NCI-H446 (cell line): Measurements from ENCODE around the gene AKT1S1.

Experiments
- DNase-seq, 2 experiments: peaks; one replicate each; lab custom pipeline; 2025; lab: John Stamatoyannopoulos, UW

AKT1S1 gene

DNA sequence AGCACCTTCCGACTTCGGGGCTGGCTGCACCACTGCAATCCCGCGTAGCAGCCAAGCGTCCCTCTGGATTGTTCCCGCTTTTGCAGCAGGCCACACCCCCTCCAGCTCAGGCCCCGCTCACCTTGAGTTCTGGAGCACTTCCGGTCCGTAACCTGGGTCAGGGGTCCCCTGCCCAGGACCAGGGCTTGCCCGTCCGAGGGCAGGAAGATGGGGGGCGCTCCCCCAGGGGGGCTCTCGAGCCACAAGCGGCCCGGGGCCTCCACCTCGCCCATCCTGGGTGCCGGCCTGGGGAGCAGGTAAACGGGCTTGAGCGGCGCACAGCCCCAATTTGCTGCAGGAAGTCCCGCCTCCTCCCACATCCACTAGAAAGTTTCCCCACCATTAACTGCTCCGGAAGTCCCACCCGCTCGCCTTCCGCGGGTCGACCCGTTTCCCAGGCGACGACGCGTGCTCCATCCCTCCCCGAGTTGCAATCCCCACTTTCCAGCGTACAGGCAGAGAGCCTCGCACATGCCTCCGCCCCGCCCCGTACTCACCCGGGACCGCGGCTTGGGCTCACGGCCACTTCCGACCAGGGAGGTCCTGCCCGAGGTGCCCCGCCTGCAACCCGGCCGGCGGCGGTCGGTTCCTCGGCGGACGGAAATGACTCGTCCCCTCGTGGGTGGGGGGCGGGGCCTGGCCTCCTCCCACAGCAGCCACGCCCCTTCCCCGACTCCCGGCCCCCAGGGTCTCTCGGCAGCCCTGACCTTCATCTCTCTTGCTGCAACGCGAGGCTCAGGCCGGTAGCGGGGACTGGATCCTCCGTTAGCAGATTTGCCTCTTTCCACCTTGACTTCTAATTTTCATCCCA, 10.0 kb downstream of the AKT1S1 start, which contains the start of gene PNKP:
Gene PNKP, minus strand, starts transcription at position 644 of the 850 bp plus-strand sequence. Its CDS starts 372 bp downstream, at position 272.
- DNase-seq = peak; percentile 96

GRCh38 chr19:49864890-49865289, 12.3 kb downstream of the AKT1S1 start:
- no peak for DNase-seq

DNA sequence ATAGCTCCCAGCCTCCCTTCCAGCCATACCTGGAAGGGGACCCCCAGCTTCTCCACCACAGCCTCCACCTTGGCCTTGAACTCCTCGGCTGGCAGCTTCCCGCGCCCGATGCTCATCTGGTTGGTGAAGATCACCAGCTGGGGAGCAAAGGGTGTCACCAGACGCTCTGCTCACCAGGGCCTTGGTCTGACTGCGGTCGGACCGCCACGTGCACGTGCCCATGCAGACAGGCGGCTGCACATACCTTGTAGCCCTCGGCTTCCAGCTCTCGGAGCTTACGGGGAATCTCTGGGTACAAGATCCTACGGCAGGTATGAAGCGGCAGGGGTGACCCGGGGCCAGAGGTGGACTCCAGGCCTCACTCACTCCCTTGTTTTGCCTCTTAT, 13.2 kb downstream of the AKT1S1 start:
- no peak for DNase-seq

- no peak for DNase-seq
Observed at GRCh38 chr19:49863254-49863934, 13.8 kb downstream of the AKT1S1 start.

- no peak for DNase-seq
Observed at GRCh38 chr19:49862391-49863253, 14.5 kb downstream of the AKT1S1 start.

- DNase-seq = no peak
Observed at GRCh38 chr19:49861541-49862378, 15.4 kb downstream of the AKT1S1 start.

- no peak for DNase-seq
Observed at GRCh38 chr19:49861107-49861506, 16.0 kb downstream of the AKT1S1 start.

DNA sequence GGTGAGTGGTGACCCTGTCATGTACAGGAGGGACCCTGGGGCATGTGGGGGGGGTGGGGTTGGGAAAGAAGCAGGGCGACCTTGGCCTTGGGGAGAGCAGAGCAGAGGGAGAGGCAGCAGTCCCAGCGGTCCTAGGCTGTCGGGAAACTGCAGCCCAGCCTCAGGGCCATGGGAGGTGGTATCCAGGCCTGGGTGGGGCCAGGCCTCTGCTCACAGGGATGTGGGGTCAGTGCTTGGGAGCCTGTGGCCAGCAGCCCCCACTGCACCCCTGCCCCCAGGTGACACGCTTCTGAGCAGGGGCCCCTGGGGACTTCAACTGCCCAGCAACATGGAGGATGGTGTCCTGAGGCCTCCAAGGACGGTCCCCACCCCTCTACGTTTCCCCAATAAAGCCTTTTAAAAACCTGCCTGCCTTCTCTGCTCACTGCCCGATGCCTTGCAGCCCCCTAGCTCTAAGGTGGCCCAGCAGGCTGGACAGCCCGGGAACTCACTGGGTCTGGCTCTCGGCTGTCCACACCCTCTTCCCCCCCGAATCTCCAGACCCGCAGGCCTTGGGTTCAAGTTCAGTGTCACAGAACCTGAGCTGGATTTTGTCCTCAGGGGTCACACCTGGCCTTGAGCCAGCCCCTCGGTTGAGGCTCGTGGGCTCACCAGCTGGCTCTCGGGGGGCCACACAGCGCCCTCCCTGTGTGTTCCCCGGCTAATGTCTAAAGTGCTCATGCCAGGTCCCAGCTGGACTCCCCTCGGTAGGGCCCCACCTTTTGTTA, 16.6 kb downstream of the AKT1S1 start:
- DNase-seq = no peak

GRCh38 chr19:49859682-49860335, 17.3 kb downstream of the AKT1S1 start:
- DNase-seq = no peak

DNA sequence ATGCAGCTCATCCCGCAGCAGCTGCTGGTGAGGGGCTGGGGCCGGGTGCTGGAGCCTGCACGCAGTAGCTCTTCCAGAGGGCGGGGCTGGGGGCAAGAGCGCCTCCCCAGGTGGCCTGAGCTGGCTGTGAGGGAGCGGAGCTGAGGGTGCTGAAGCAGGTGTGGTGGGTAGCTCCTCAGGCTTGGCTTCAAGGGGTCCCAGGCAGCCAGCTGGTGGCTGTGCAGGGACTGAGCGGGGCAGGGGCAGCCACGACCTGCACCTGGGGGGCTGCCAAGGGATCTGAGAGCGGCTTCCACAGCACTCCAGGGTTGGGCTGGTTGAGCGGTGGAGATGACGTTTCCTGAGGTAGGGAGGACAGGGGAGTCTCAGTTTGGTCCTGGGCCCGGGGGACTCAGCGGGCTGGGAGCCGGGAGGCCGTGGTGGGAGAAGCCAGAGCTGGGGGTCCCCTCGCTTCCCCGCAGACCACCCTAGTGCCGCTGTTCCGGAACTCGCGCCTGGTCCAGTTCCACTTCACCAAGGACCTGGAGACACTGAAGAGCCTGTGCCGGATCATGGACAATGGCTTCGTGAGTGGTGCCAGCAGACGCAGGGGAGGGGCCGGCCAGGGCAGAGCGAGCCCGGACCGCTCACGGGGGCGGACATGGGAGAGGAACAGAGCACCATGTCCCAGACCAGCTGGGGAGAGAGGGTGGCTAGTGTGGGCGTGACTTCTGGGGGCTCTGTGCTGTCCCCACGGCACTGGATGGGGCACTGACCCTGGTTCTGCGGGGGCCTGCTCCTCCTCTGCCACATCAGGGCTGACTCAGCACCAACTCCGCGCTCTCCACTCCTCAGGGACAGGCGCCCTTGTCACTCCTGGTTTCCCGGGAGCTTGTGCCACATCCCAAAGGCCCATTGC, 18.8 kb downstream of the AKT1S1 start:
- DNase-seq = no peak

- no peak for DNase-seq
Observed at GRCh38 chr19:49857838-49858087, 19.4 kb downstream of the AKT1S1 start.

DNA sequence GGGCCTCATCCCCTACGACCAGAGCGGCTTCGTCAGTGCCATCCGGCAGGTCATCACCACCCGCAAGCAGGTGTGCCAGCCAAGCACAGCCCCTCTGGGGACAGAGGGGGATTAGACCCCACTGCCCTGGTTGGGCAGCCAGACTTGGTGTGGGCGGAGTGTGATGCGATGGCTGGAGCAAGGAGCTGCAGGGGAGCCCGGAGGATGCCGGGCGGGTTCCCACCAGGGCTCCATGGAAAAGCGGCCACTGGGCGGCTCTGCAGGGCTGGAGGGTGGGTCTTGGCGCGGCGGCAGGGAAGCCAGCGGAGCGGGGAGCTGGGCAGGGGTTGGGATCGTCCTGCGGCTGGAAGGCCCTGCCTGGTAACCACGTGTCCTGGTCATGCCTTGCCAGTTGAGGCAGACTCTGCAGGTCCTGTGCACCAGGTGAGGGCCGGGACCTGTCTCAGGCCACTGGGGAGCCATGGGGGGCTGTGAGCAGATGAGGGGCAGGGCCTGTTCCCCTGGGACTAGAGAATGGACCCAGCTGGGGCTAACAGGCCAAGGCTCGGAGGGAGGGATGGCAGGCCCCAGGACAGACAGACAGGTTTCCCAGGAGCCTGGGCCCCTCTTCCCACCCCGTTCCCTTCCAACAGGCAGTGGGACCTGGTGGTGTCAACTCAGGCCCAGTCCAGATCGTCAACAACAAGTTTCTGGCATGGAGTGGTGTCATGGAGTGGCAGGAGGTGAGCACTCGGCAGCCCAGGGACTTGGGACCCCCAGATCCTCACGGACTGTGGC, 19.9 kb downstream of the AKT1S1 start:
- DNase-seq = no peak

DNA sequence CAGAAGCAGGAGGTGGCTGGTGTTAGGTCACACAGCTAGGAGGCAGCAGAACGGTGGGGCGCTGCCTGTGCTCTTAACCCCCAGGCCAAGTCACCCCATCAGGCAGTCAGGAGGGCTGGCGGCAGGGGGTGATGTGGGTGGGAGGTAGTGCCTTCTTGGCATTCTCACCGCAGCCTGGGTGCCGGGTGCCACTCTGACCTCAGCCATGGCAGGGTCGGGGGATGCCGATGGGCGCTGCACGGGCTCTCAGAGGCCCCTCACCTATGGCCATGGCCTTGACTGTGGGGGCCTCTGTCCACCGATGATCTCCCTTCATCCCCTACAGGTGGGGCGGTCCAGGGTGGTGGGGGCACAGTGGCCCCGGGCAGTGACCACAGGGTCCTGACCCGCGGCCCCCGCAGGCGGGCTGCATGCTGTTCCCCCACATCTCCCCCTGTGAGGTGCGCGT, 20.6 kb downstream of the AKT1S1 start:
- DNase-seq = no peak

GRCh38 chr19:49855676-49856573, 21.2 kb downstream of the AKT1S1 start:
- no peak for DNase-seq

DNA sequence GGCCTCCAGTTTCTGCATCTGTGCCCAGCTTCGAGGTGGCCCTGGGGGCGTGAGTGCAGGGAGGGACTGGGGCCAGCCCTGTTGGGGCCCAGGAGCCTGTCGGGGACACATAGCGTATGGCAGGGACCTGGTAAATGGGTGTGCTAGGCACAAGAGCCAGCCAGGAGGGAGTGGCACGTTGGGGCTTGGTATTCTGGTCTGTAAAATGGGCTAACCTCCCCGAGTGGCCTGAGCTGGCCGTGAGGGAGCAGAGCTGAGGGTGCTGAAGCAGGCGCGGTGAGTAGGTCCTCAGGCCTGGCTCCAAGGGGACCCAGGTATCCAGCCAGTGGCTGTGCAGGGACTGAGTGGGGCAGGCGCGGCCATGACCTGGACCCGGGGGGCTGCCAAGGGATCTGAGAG, 21.9 kb downstream of the AKT1S1 start:
- no peak for DNase-seq

GRCh38 chr19:49854378-49855263, 22.5 kb downstream of the AKT1S1 start:
- DNase-seq = no peak
